ENCODE data around the gene COG7. TPM values are rescaled to one million over a fixed set of nuclear protein-coding genes. Genes with fewer than 3 reads are reported as not detected.
A peak's percentile ranks its signal among the peaks of the same experiment; 100 is the strongest.

Gene COG7
- 18.7 TPM for total RNA-seq
- polyA plus RNA-seq: 10 to 100 TPM in 3 of 4 donors, 1 to 10 TPM in 1; 9.2 to 14.1 (median 11.1) TPM

DNA sequence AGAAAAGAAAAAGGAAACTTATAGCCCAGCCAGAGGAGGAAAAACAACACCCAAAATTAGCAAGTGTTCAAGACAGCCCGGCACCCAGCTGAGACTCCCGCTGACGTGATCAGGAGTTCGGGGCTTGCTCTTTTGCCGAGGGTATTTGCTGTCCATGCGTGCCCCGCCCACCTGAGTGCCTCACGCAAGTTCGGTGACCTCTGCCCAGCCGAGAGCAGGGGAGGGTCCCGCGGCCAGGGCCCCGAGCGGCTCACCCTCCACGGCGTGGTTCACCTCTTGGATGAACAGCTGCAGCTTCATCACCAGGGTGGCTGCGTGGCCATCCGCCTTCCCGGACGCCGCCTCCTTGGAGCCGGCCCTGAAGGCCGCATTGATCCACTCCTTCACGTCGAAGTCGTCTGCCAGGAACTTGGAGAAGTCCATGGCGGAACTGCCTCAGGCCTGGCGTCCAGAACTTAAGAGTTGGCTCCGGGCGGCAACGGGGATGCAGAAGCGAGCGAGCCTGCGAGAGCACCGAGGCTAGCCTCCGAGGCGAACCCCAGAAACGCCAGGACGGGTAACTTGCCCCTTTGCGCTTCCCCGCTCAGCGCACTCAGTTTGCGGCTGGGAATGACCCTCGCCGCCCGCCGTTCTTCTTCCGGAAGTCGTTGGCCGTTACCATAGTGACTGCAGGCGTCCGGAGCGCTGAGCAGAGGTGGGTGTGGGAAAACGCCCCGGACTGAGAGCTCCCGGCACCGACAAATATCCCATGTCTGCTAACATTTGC, at the start of gene COG7:
Gene COG7 (minus strand): TSS at position 618 of the 766 bp plus-strand sequence. CDS start 195 bp downstream, at position 423.
- H3K9me3 Mint-ChIP-seq: no peaks in the 10 kb centered on the region
- H3K4me1 Mint-ChIP-seq: peaks cover 18 to 45% (median 31%) of the 10 kb centered on the region in 4 donors

DNA sequence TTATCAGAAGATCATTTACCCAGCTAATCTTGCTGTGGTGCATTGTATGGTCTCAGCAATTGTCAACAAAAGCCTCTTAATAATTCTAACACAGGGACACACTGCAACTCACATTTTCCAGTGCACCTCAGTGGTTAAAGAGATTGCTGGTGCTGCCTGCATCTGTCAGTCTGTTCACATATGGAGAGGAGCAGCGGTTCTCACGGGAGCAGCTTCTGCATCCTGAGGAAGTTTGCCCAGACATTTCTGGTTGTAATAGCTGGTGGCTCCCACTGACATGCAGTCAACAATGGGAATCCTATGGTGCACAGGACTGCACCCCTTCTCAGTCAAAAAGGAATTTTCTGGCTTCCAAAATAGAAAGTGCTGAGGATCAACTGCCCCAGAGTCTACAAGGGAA, 49.5 kb upstream of the COG7 start:
- peaks cover 11% of the 10 kb centered on the region for H3K36me3 ChIP-seq (ENCODE audit: control insufficient read depth, insufficient read depth, low read length)
- H3K4me3 ChIP-seq (ENCODE audit: low read depth, low read length): no peak overlapping the region
- Mint-ChIP-seq H3K27ac (no peak overlapping the region), H3K4me3 (peak overlapping the region in 1 of 4 donors; percentile 7), H3K4me1 (peaks cover 13 to 80% (median 63%) of the 10 kb centered on the region in 4 donors), H3K9me3 (peaks cover 0 to 2% (median 0%) of the 10 kb centered on the region in 7 donors), H3K27me3 (no peaks in the 10 kb centered on the region), H3K36me3 (peaks cover 6% of the 10 kb centered on the region)
- peaks cover 27% of the 10 kb centered on the region for H3K4me1 ChIP-seq (ENCODE audit: control insufficient read depth, insufficient read depth, low read length, poor library complexity, severe bottlenecking)
- no peaks in the 10 kb centered on the region for H3K27me3 ChIP-seq (ENCODE audit: control insufficient read depth, insufficient read depth, low read length)
- no peak for ATAC-seq (ENCODE audit: low read depth in 2 of 2)
- no peaks in the 10 kb centered on the region for H3K9me3 ChIP-seq (ENCODE audit: control insufficient read depth in 2 of 2, low read length in 2 of 2)
- no peak overlapping the region for H3K27ac ChIP-seq (ENCODE audit: insufficient read depth, low read length, poor library complexity, severe bottlenecking)
- DNase-seq: no peak

More for the DNA sequence above, at the start of gene COG7:
- H3K4me1 ChIP-seq (ENCODE audit: control insufficient read depth, insufficient read depth, low read length, poor library complexity, severe bottlenecking): peaks cover 23% of the 10 kb centered on the region
- H3K27me3 ChIP-seq (ENCODE audit: control insufficient read depth, insufficient read depth, low read length): no peaks in the 10 kb centered on the region
- peak within 1 kb of the TSS; percentile 87 for H3K4me3 ChIP-seq (ENCODE audit: low read depth, low read length)
- H3K27ac Mint-ChIP-seq: peak within 1 kb of the TSS; percentile 90 to 97 (median 94)
- no peaks in the 10 kb centered on the region for H3K36me3 ChIP-seq (ENCODE audit: control insufficient read depth, insufficient read depth, low read length)
- H3K27me3 Mint-ChIP-seq: no peaks in the 10 kb centered on the region
- H3K36me3 Mint-ChIP-seq: peaks cover 9% of the 10 kb centered on the region
- no peaks in the 10 kb centered on the region for H3K9me3 ChIP-seq (ENCODE audit: control insufficient read depth in 2 of 2, low read length in 2 of 2)
- DNase-seq: peak; percentile 73 to 89 (median 85)
- H3K4me3 Mint-ChIP-seq: peak within 1 kb of the TSS; percentile 94 to 99 (median 98)
- no peak within 1 kb of the TSS for H3K27ac ChIP-seq (ENCODE audit: insufficient read depth, low read length, poor library complexity, severe bottlenecking)
- peak; percentile 86 to 88 for ATAC-seq (ENCODE audit: low read depth in 2 of 2)

DNA sequence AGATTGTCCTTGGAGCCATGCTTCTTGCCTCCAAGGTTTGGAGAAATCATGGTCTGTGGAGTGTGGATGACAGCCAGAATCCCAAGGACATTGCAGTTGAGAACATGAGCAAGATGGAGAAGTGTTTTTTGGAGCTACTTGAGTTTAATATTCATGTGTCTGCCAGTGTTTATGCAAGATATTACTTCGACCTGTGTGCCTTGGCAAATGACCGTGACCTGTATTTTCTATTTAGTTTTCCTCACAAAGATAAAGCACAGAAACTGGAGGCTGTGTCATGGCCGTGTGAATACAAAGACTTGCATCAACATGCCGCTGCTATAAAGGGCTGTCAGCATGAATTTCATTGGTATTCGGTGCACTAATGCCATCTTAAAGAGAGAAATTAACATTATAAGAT, 48.3 kb upstream of the COG7 start:
- Histone ChIP-seq H3K9me3 (ENCODE audit: control insufficient read depth in 2 of 2, low read length in 2 of 2) (no peaks in the 10 kb centered on the region), H3K4me3 (ENCODE audit: low read depth, low read length) (no peak overlapping the region), H3K36me3 (ENCODE audit: control insufficient read depth, insufficient read depth, low read length) (peaks cover 8% of the 10 kb centered on the region), H3K4me1 (ENCODE audit: control insufficient read depth, insufficient read depth, low read length, poor library complexity, severe bottlenecking) (peaks cover 29% of the 10 kb centered on the region), H3K27ac (ENCODE audit: insufficient read depth, low read length, poor library complexity, severe bottlenecking) (no peak overlapping the region), H3K27me3 (ENCODE audit: control insufficient read depth, insufficient read depth, low read length) (no peaks in the 10 kb centered on the region)
- no peak for ATAC-seq (ENCODE audit: low read depth in 2 of 2)
- peaks cover 18 to 75% (median 56%) of the 10 kb centered on the region in 4 donors for H3K4me1 Mint-ChIP-seq
- H3K27me3 Mint-ChIP-seq: no peaks in the 10 kb centered on the region
- no peaks in the 10 kb centered on the region for H3K36me3 Mint-ChIP-seq
- no peak overlapping the region for H3K4me3 Mint-ChIP-seq
- no peak overlapping the region for H3K27ac Mint-ChIP-seq
- H3K9me3 Mint-ChIP-seq: no peaks in the 10 kb centered on the region
- DNase-seq: no peak

DNA sequence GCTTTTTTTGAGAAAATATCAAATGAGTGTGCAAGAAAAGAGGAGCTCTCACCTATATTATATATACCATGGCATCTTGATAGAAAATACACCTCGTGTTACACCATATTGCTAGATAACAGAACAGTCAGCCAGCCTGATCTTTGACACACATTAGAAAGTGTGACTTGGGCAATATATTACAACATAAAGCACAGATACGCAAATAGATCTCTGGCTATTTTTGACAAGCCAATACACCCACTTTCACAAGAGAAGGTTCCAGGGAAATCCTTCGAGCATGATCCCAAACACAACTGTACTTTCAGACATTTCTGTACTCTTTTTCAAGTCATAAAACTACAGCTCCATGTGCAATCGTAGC, 47.9 kb upstream of the COG7 start:
- Histone ChIP-seq H3K9me3 (ENCODE audit: control insufficient read depth in 2 of 2, low read length in 2 of 2) (no peaks in the 10 kb centered on the region), H3K4me3 (ENCODE audit: low read depth, low read length) (no peak overlapping the region), H3K27me3 (ENCODE audit: control insufficient read depth, insufficient read depth, low read length) (no peaks in the 10 kb centered on the region), H3K27ac (ENCODE audit: insufficient read depth, low read length, poor library complexity, severe bottlenecking) (no peak overlapping the region), H3K36me3 (ENCODE audit: control insufficient read depth, insufficient read depth, low read length) (peaks cover 8% of the 10 kb centered on the region), H3K4me1 (ENCODE audit: control insufficient read depth, insufficient read depth, low read length, poor library complexity, severe bottlenecking) (peaks cover 25% of the 10 kb centered on the region)
- Mint-ChIP-seq H3K27me3 (no peaks in the 10 kb centered on the region), H3K4me1 (peaks cover 18 to 71% (median 51%) of the 10 kb centered on the region in 4 donors), H3K27ac (no peak overlapping the region), H3K9me3 (no peaks in the 10 kb centered on the region), H3K36me3 (no peaks in the 10 kb centered on the region), H3K4me3 (peak overlapping the region in 1 of 4 donors; percentile 32)
- DNase-seq: no peak
- no peak for ATAC-seq (ENCODE audit: low read depth in 2 of 2)

DNA sequence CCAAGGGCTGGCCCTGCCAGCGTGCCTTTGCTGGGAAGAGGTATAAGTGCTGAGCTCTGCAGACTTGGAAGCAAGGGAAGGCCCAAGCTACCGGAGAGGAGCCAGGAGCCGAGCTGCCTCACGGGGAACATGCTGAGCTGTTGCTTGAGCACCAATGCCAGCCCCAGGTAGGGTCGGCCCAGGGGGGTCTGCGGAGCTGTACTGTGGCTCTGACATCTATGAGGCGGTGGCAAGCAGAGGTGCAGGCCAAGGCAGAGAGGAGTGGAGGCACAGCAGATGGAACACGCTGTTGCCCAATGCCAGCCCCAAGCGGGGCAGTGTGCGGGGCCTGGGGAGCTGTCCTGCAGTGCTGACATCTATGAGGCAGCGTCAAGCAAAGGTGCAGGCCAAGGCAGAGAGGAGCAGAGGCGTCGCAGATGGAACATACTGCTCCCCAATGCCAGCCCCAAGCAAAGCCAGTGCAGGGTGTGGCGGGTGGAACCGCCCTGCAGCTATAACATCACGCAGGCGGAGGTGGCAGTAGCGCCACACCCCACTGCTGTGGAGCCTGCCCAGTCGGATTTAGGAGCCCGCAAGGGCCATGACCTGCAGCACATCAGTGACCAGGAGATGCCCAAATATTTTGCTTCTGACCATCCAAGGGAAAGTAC, 47.3 kb upstream of the COG7 start:
- Histone ChIP-seq H3K27ac (ENCODE audit: insufficient read depth, low read length, poor library complexity, severe bottlenecking) (no peak overlapping the region), H3K36me3 (ENCODE audit: control insufficient read depth, insufficient read depth, low read length) (peaks cover 13% of the 10 kb centered on the region), H3K27me3 (ENCODE audit: control insufficient read depth, insufficient read depth, low read length) (no peaks in the 10 kb centered on the region), H3K4me1 (ENCODE audit: control insufficient read depth, insufficient read depth, low read length, poor library complexity, severe bottlenecking) (peaks cover 20% of the 10 kb centered on the region), H3K9me3 (ENCODE audit: control insufficient read depth in 2 of 2, low read length in 2 of 2) (no peaks in the 10 kb centered on the region), H3K4me3 (ENCODE audit: low read depth, low read length) (no peak overlapping the region)
- no peaks in the 10 kb centered on the region for H3K27me3 Mint-ChIP-seq
- H3K27ac Mint-ChIP-seq: no peak overlapping the region
- ATAC-seq (ENCODE audit: low read depth in 2 of 2) (no peak), DNase-seq (no peak)
- H3K4me1 Mint-ChIP-seq: peaks cover 18 to 70% (median 47%) of the 10 kb centered on the region in 4 donors
- H3K4me3 Mint-ChIP-seq: no peak overlapping the region
- H3K36me3 Mint-ChIP-seq: peaks cover 4% of the 10 kb centered on the region
- no peaks in the 10 kb centered on the region for H3K9me3 Mint-ChIP-seq

DNA sequence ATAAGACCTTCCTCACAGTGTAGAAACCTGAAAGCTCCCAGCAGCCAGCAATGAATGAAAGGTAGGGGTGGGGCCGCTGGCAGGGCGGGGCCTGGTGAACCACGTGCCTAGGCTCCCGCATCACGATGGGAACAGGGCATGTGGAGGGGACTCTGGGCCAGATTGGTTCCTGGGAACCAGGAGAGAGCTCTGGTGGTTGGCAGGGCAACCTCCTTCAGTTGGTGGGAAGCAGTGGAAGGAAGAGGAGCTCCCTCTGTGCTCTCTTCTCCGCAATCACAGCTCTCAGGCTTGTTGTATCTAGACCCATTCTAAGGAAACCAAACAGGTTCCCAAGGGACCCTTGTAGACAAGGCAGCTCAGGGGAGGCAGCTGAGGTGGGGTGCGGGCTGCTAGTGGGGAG, 46.8 kb upstream of the COG7 start:
- H3K4me1 ChIP-seq (ENCODE audit: control insufficient read depth, insufficient read depth, low read length, poor library complexity, severe bottlenecking): peaks cover 14% of the 10 kb centered on the region
- no peak overlapping the region for H3K27ac Mint-ChIP-seq
- peaks cover 8% of the 10 kb centered on the region for H3K36me3 Mint-ChIP-seq
- H3K27me3 ChIP-seq (ENCODE audit: control insufficient read depth, insufficient read depth, low read length): no peaks in the 10 kb centered on the region
- H3K4me3 Mint-ChIP-seq: no peak overlapping the region
- DNase-seq (no peak), ATAC-seq (ENCODE audit: low read depth in 2 of 2) (no peak)
- H3K27me3 Mint-ChIP-seq: no peaks in the 10 kb centered on the region
- H3K4me1 Mint-ChIP-seq: peaks cover 18 to 65% (median 43%) of the 10 kb centered on the region in 4 donors
- H3K4me3 ChIP-seq (ENCODE audit: low read depth, low read length): no peak overlapping the region
- no peaks in the 10 kb centered on the region for H3K9me3 Mint-ChIP-seq
- no peak overlapping the region for H3K27ac ChIP-seq (ENCODE audit: insufficient read depth, low read length, poor library complexity, severe bottlenecking)
- no peaks in the 10 kb centered on the region for H3K9me3 ChIP-seq (ENCODE audit: control insufficient read depth in 2 of 2, low read length in 2 of 2)
- peaks cover 19% of the 10 kb centered on the region for H3K36me3 ChIP-seq (ENCODE audit: control insufficient read depth, insufficient read depth, low read length)

DNA sequence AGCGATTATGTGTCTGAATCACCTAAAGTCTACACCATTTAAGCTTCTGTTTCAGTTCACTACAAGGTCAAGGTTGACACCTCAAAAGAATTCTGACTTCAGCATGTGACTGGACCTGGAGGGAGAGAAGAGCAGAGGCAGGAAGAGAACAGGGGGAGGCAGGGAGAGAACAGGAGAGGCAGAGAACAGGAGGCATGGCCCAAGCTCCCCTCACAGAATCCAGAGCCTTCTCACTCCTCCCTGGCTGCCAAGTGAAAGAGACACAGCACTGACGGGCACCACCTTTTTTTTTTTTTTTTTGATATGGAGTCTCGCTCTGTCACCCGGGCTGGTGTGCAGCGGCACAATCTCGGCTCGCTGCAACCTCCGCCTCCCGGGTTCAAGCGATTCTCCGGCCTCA, 45.9 kb upstream of the COG7 start:
- peaks cover 27% of the 10 kb centered on the region for H3K36me3 ChIP-seq (ENCODE audit: control insufficient read depth, insufficient read depth, low read length)
- no peak for DNase-seq
- no peak for ATAC-seq (ENCODE audit: low read depth in 2 of 2)
- H3K27me3 ChIP-seq (ENCODE audit: control insufficient read depth, insufficient read depth, low read length): no peaks in the 10 kb centered on the region
- H3K4me1 ChIP-seq (ENCODE audit: control insufficient read depth, insufficient read depth, low read length, poor library complexity, severe bottlenecking): peaks cover 5% of the 10 kb centered on the region
- Mint-ChIP-seq H3K9me3 (no peaks in the 10 kb centered on the region), H3K4me3 (peak overlapping the region in 1 of 4 donors; percentile 32), H3K27me3 (no peaks in the 10 kb centered on the region), H3K36me3 (peaks cover 11% of the 10 kb centered on the region), H3K4me1 (peaks cover 12 to 56% (median 35%) of the 10 kb centered on the region in 4 donors), H3K27ac (peak overlapping the region in 2 of 3 donors; percentile 49 to 59)
- no peak overlapping the region for H3K4me3 ChIP-seq (ENCODE audit: low read depth, low read length)
- H3K9me3 ChIP-seq (ENCODE audit: control insufficient read depth in 2 of 2, low read length in 2 of 2): no peaks in the 10 kb centered on the region
- H3K27ac ChIP-seq (ENCODE audit: insufficient read depth, low read length, poor library complexity, severe bottlenecking): no peak overlapping the region
